H9 (cell line): ENCODE data around the gene IDNK. TPM values are rescaled to one million over a fixed set of nuclear protein-coding genes. Genes with fewer than 3 reads are reported as not detected.

Experiments used
- DNase-seq: peaks from one replicate; pipeline ENCODE4 v3.0.0-alpha.2; 2017
- H2AFZ ChIP-seq: one replicate; pipeline ENCODE4 v1.6.1; 2013; ENCODE audit warnings: mild to moderate bottlenecking, low read length, control low read depth, moderate library complexity
- H2AK5ac ChIP-seq: 2 replicates; pipeline ENCODE4 v1.6.1; 2013; ENCODE audit warnings: low read length, control low read depth, mixed read lengths; ENCODE audit not compliant: insufficient read length
- H2BK120ac ChIP-seq: one replicate; pipeline ENCODE4 v1.6.1; 2013; ENCODE audit warnings: low read depth, mild to moderate bottlenecking, low read length, control low read depth, inconsistent platforms; ENCODE audit not compliant: poor library complexity, severe bottlenecking
- H2BK12ac ChIP-seq: 2 replicates; pipeline ENCODE4 v1.6.1; 2013; ENCODE audit warnings: low read length, control low read depth, mixed read lengths, low read depth; ENCODE audit not compliant: insufficient read length
- H2BK15ac ChIP-seq: 2 replicates; pipeline ENCODE4 v1.6.1; 2013; ENCODE audit warnings: low read depth, low read length, control low read depth
- H2BK20ac ChIP-seq: one replicate; pipeline ENCODE4 v1.6.1; 2013; ENCODE audit warnings: low read depth, mild to moderate bottlenecking, low read length, control low read depth, inconsistent platforms; ENCODE audit not compliant: poor library complexity, severe bottlenecking
- H2BK5ac ChIP-seq: 2 replicates; pipeline ENCODE4 v1.6.1; 2013; ENCODE audit warnings: low read length, control low read depth, mixed read lengths; ENCODE audit not compliant: insufficient read length
- H3K14ac ChIP-seq: 2 replicates; pipeline ENCODE4 v1.6.1; 2013; ENCODE audit warnings: low read length, control low read depth; ENCODE audit not compliant: insufficient read depth
- H3K18ac ChIP-seq: 2 replicates; pipeline ENCODE4 v1.6.1; 2013; ENCODE audit warnings: low read depth, mild to moderate bottlenecking, mixed read lengths, low read length, control low read depth; ENCODE audit not compliant: insufficient read length
- H3K23ac ChIP-seq: 2 replicates; pipeline ENCODE4 v1.6.1; 2013; ENCODE audit warnings: low read length, control low read depth, mixed read lengths, low read depth; ENCODE audit not compliant: insufficient read length
- H3K23me2 ChIP-seq: 2 replicates; pipeline ENCODE4 v1.6.1; 2013; ENCODE audit warnings: low read depth, mild to moderate bottlenecking, mixed read lengths, low read length, control low read depth; ENCODE audit not compliant: insufficient read length, poor library complexity, severe bottlenecking
- H3K27ac ChIP-seq: 2 replicates; pipeline ENCODE4 v1.5.1; 2013; ENCODE audit warnings: low read length, control low read depth, mixed read lengths, low read depth; ENCODE audit not compliant: insufficient read length
- H3K27me3 ChIP-seq: 2 replicates; pipeline ENCODE4 v1.6.1; 2013; ENCODE audit warnings: low read length, control low read depth, inconsistent platforms; ENCODE audit not compliant: insufficient read depth
- H3K4ac ChIP-seq: 2 replicates; pipeline ENCODE4 v1.6.1; 2013; ENCODE audit warnings: low read depth, mild to moderate bottlenecking, control low read depth, inconsistent platforms, low read length, moderate library complexity
- H3K4me1 ChIP-seq: 2 replicates; pipeline ENCODE4 v1.6.1; 2013; ENCODE audit warnings: low read length, control low read depth, inconsistent platforms; ENCODE audit not compliant: insufficient read depth
- H3K4me2 ChIP-seq: 2 replicates; pipeline ENCODE4 v1.6.1; 2013; ENCODE audit warnings: low read length, control low read depth, mixed read lengths; ENCODE audit not compliant: insufficient read length, insufficient read depth
- H3K56ac ChIP-seq: 2 replicates; pipeline ENCODE4 v1.6.1; 2013; ENCODE audit warnings: low read depth, mild to moderate bottlenecking, mixed read lengths, low read length, control low read depth; ENCODE audit not compliant: insufficient read length
- H3K79me1 ChIP-seq: 2 replicates; pipeline ENCODE4 v1.6.1; 2013; ENCODE audit warnings: low read depth, mild to moderate bottlenecking, moderate library complexity, low read length, control low read depth, inconsistent platforms; ENCODE audit not compliant: insufficient read depth, poor library complexity, severe bottlenecking
- H3K79me2 ChIP-seq: 2 replicates; pipeline ENCODE4 v1.6.1; 2013; ENCODE audit warnings: low read length, control low read depth, inconsistent platforms; ENCODE audit not compliant: insufficient read depth
- H3K9ac ChIP-seq: 2 replicates; pipeline ENCODE4 v1.6.1; 2013; ENCODE audit warnings: low read length, control low read depth, mixed read lengths; ENCODE audit not compliant: insufficient read length; ENCODE audit errors: extremely low read depth
- H3K9me3 ChIP-seq: one replicate; pipeline ENCODE4 v1.6.1; 2013; ENCODE audit warnings: low read depth, low read length, inconsistent platforms; ENCODE audit not compliant: control insufficient read depth
- H3T11ph ChIP-seq: one replicate; pipeline ENCODE4 v1.6.1; 2013; ENCODE audit warnings: mild to moderate bottlenecking, low read length, control low read depth, inconsistent platforms
- H4K20me1 ChIP-seq: one replicate; pipeline ENCODE4 v1.6.1; 2013; ENCODE audit not compliant: control insufficient read depth, insufficient read length, insufficient read depth
- H4K5ac ChIP-seq: 2 replicates; pipeline ENCODE4 v1.6.1; 2013; ENCODE audit warnings: low read depth, mild to moderate bottlenecking, mixed read lengths, low read length, control low read depth; ENCODE audit not compliant: insufficient read length
- H4K8ac ChIP-seq: replicated peaks from 2 replicates; pipeline ENCODE4 v1.6.1; 2013; ENCODE audit warnings: low read length, control low read depth, mixed read lengths, low read depth; ENCODE audit not compliant: insufficient read length
- H4K91ac ChIP-seq: 2 replicates; pipeline ENCODE4 v1.6.1; 2013; ENCODE audit warnings: low read depth, mild to moderate bottlenecking, moderate library complexity, mixed read lengths, low read length, control low read depth; ENCODE audit not compliant: insufficient read length
- H3K27ac Mint-ChIP-seq, 3 experiments: 2 replicates in 2 of 3; 3 replicates in 1 of 3; pipeline ENCODE4 v1.8.0; 2020 to 2021; ENCODE audit warnings: mixed read lengths in 3 of 3, mild to moderate bottlenecking in 1 of 3, moderate library complexity in 1 of 3
- H3K27me3 Mint-ChIP-seq: 2 replicates; pipeline ENCODE4 v1.8.0; 2021; ENCODE audit warnings: low read depth, mild to moderate bottlenecking, moderate library complexity, mixed read lengths
- H3K36me3 Mint-ChIP-seq, 3 experiments: 2 replicates in 2 of 3; 3 replicates in 1 of 3; pipeline ENCODE4 v1.8.0; 2020 to 2021; ENCODE audit warnings: low read depth in 3 of 3, mixed read lengths in 3 of 3; ENCODE audit not compliant: insufficient read depth in 1 of 3
- H3K4me1 Mint-ChIP-seq, 2 experiments: 2 replicates each; pipeline ENCODE4 v1.8.0; 2020; ENCODE audit warnings: mixed read lengths in 2 of 2
- H3K4me3 Mint-ChIP-seq, 2 experiments: 2 replicates in 1 of 2; 3 replicates in 1 of 2; pipeline ENCODE4 v1.8.0; 2020 to 2021; ENCODE audit warnings: mild to moderate bottlenecking in 2 of 2, mixed read lengths in 2 of 2, moderate library complexity in 1 of 2
- H3K9me3 Mint-ChIP-seq, 2 experiments: 2 replicates in 1 of 2; 3 replicates in 1 of 2; pipeline ENCODE4 v1.8.0; 2020; ENCODE audit warnings: mild to moderate bottlenecking in 2 of 2, mixed read lengths in 2 of 2, moderate library complexity in 1 of 2
- CTCF ChIP-seq: fragments of 200-600 bp; sonication (generic); conservative IDR thresholded peaks from 3 replicates; pipeline ENCODE4 v1.8.0; 2021; ENCODE audit warnings: antibody characterized with exemption, mild to moderate bottlenecking
- WGBS: extraction: QIAGEN DNeasy Blood & Tissue Kit; methylation state at CpG from one replicate; pipeline ENCODE4 v1.1.7; 2013; ENCODE audit warnings: missing lambda C conversion rate, low lambda C conversion rate, mixed read lengths; ENCODE audit not compliant: insufficient read length; ENCODE audit errors: extremely low coverage; 5-methylcytosine and 5-hydroxymethylcytosine counted together
- total RNA-seq: library from RNA; stranded (reverse); gene quantifications from 2 replicates; pipeline ENCODE4 v1.2.1, GENCODE V29; 2021

The IDNK gene
- total RNA-seq, 1 experiment from 2014 or later: 1.4 TPM

- H4K91ac ChIP-seq: no peak overlapping the region
- H3K18ac ChIP-seq: no peak overlapping the region
- H2AFZ ChIP-seq: no peak overlapping the region
- no peak overlapping the region for H2BK5ac ChIP-seq
- H3K79me2 ChIP-seq: no peaks in the 10 kb centered on the region
- TF ChIP-seq CTCF: no peak
- H3K27me3 ChIP-seq: no peaks in the 10 kb centered on the region
- DNase-seq: no peak
- no peaks in the 10 kb centered on the region; the same call in 1 of the 2 replicates for H3K27me3 Mint-ChIP-seq
- no peaks in the 10 kb centered on the region for H3K79me1 ChIP-seq
- no peaks in the 10 kb centered on the region for H3K4me1 ChIP-seq
- no CpG with 5 or more reads among the region's 8 CpGs for WGBS
- peak overlapping the region in 1 of 3 experiments; percentile 53; a peak in 2 of 7 replicates for H3K27ac Mint-ChIP-seq
- H3K9me3 ChIP-seq: peaks cover 2% of the 10 kb centered on the region
- no peak overlapping the region for H2BK12ac ChIP-seq
- no peak overlapping the region for H4K5ac ChIP-seq
- no peak overlapping the region for H3T11ph ChIP-seq
- no peaks in the 10 kb centered on the region for H4K20me1 ChIP-seq
- H3K9ac ChIP-seq: no peak overlapping the region
- no peak overlapping the region for H3K4me3 Mint-ChIP-seq
- H4K8ac ChIP-seq: no peak overlapping the region
- H3K4ac ChIP-seq: no peak overlapping the region
- no peak overlapping the region for H3K14ac ChIP-seq
- H3K23me2 ChIP-seq: no peaks in the 10 kb centered on the region
- peaks cover 0 to 1% of the 10 kb centered on the region in 2 experiments; a peak in 2 of 5 replicates for H3K9me3 Mint-ChIP-seq
- no peak overlapping the region for H2AK5ac ChIP-seq
- peaks cover 6 to 24% (median 13%) of the 10 kb centered on the region in 3 experiments for H3K36me3 Mint-ChIP-seq
- no peak overlapping the region for H3K56ac ChIP-seq
- no peak overlapping the region for H3K27ac ChIP-seq
- no peak overlapping the region for H3K4me2 ChIP-seq
- H3K23ac ChIP-seq: no peak overlapping the region
- no peak overlapping the region for H2BK20ac ChIP-seq
- H3K4me1 Mint-ChIP-seq: peaks cover 4 to 14% of the 10 kb centered on the region in 2 experiments
- H2BK120ac ChIP-seq: no peak overlapping the region
- H2BK15ac ChIP-seq: no peak overlapping the region
Measured at GRCh38 chr9:83646500-83647239, 23.7 kb downstream of the IDNK start.
